Subcutaneous abdominal adipose tissue (tissue), 5 donors: ENCODE data around the gene MPZL2.

Source experiments
- H3K27ac ChIP-seq: one replicate; pipeline ENCODE4 v1.7.0; 2013; ENCODE audit warnings: low read depth, mild to moderate bottlenecking, inconsistent platforms, low read length, moderate library complexity
- H3K27me3 ChIP-seq, 5 donors: one replicate each; pipeline ENCODE4 v1.7.0; 2013; ENCODE audit warnings: low read length in 5 of 5, inconsistent platforms in 1 of 5; ENCODE audit not compliant: control insufficient read depth in 5 of 5, insufficient read depth in 4 of 5
- H3K36me3 ChIP-seq, 5 donors: one replicate each; pipeline ENCODE4 v1.7.0; 2013; ENCODE audit warnings: low read length in 5 of 5; ENCODE audit not compliant: control insufficient read depth in 5 of 5, insufficient read depth in 5 of 5
- H3K4me1 ChIP-seq, 5 donors: one replicate each; pipeline ENCODE4 v1.7.0; 2013; ENCODE audit warnings: low read length in 5 of 5, mild to moderate bottlenecking in 3 of 5, moderate library complexity in 1 of 5; ENCODE audit not compliant: control insufficient read depth in 5 of 5, insufficient read depth in 5 of 5
- H3K4me3 ChIP-seq, 5 donors: one replicate each; pipeline ENCODE4 v1.7.0; 2013; ENCODE audit warnings: low read length in 5 of 5, low read depth in 1 of 5
- H3K9ac ChIP-seq, 5 donors: one replicate each; pipeline ENCODE4 v1.7.0; 2013; ENCODE audit warnings: low read length in 5 of 5, mild to moderate bottlenecking in 4 of 5, moderate library complexity in 3 of 5
- H3K9me3 ChIP-seq, 5 donors: one replicate each; pipeline ENCODE4 v1.7.0; 2013; ENCODE audit warnings: low read length in 5 of 5; ENCODE audit not compliant: control insufficient read depth in 5 of 5
- donor health status: healthy.
- donor health status: healthy.
- donor health status: healthy.
- donor health status: healthy.
- donor health status: healthy.

Gene MPZL2

GRCh38 chr11:118238421-118238820 lies 25.7 kb downstream of the MPZL2 start:
- no peak overlapping the region for H3K9ac ChIP-seq
- H3K4me3 ChIP-seq = no peak overlapping the region
- H3K27ac ChIP-seq = no peak overlapping the region
- no peaks in the 10 kb centered on the region for H3K9me3 ChIP-seq
- no peaks in the 10 kb centered on the region for H3K36me3 ChIP-seq
- H3K4me1 ChIP-seq = peaks cover 0 to 23% (median 0%) of the 10 kb centered on the region in 5 donors
- peaks cover 0 to 6% (median 2%) of the 10 kb centered on the region in 5 donors for H3K27me3 ChIP-seq

DNA sequence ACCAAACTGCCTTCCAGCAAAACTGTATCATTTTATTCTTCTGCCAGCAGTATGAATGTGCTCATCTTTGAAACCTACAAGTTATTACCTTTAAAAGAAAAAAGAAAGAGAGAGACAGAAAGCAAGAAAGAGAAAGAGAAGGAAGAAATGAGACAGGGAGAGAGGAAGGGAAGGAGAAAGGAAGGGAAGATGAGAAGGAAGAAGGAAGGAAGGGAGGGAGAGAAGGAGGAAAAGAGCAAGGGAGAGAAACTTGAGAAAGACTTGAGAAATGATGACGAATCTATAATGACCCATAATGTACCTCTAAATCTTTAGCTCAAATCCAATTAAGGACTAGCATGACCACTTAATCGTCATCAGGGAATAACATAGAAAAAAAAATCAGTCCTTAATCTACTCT lies 27.9 kb downstream of the MPZL2 start:
- H3K27ac ChIP-seq = no peak overlapping the region
- peaks cover 0 to 18% (median 0%) of the 10 kb centered on the region in 5 donors for H3K4me1 ChIP-seq
- peaks cover 0 to 6% (median under 1%) of the 10 kb centered on the region in 5 donors for H3K27me3 ChIP-seq
- H3K9ac ChIP-seq = no peak overlapping the region
- no peaks in the 10 kb centered on the region for H3K36me3 ChIP-seq
- H3K4me3 ChIP-seq = no peak overlapping the region
- H3K9me3 ChIP-seq = no peaks in the 10 kb centered on the region

GRCh38 chr11:118234833-118235232 lies 29.3 kb downstream of the MPZL2 start:
- peaks cover 0 to 6% (median 0%) of the 10 kb centered on the region in 5 donors for H3K27me3 ChIP-seq
- H3K4me3 ChIP-seq = no peak overlapping the region
- no peak overlapping the region for H3K27ac ChIP-seq
- peaks cover 0 to 10% (median 0%) of the 10 kb centered on the region in 5 donors for H3K4me1 ChIP-seq
- no peaks in the 10 kb centered on the region for H3K9me3 ChIP-seq
- H3K36me3 ChIP-seq = no peaks in the 10 kb centered on the region
- H3K9ac ChIP-seq = no peak overlapping the region

- no peak overlapping the region for H3K9ac ChIP-seq
- no peak overlapping the region for H3K27ac ChIP-seq
- no peaks in the 10 kb centered on the region for H3K9me3 ChIP-seq
- no peak overlapping the region for H3K4me3 ChIP-seq
- peaks cover 0 to 6% (median 0%) of the 10 kb centered on the region in 5 donors for H3K27me3 ChIP-seq
- H3K4me1 ChIP-seq = peaks cover 0 to 5% (median 0%) of the 10 kb centered on the region in 5 donors
- no peaks in the 10 kb centered on the region for H3K36me3 ChIP-seq
Observed at GRCh38 chr11:118233850-118234249, 30.2 kb downstream of the MPZL2 start.

DNA sequence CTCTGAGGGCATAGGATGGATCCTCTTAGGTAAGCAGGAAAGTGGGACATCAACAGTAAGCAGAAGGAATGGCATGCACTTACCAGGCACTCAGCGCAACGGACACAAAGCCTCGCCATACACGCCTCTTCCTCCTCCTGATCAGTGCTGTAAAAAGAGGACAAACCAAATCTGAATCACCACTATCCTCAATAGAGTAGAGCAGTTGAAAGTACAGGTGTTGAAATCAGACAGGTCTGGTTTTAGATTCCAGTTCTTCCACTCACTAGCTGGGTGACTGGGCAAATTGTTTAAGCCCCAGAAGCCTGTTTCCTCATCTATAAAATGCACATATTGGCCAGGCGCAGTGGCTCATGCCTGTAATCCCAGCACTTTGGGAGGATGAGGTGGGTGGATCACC lies 30.7 kb downstream of the MPZL2 start:
- Histone ChIP-seq H3K27ac (no peak overlapping the region), H3K9me3 (no peaks in the 10 kb centered on the region), H3K36me3 (no peaks in the 10 kb centered on the region), H3K4me3 (no peak overlapping the region), H3K9ac (no peak overlapping the region), H3K4me1 (peaks cover 0 to 8% (median 0%) of the 10 kb centered on the region in 5 donors), H3K27me3 (peaks cover 0 to 6% (median 0%) of the 10 kb centered on the region in 5 donors)

GRCh38 chr11:118232659-118233058 lies 31.4 kb downstream of the MPZL2 start:
- no peak overlapping the region for H3K27ac ChIP-seq
- H3K4me3 ChIP-seq = no peak overlapping the region
- no peak overlapping the region for H3K9ac ChIP-seq
- H3K27me3 ChIP-seq = peaks cover 0 to 6% (median 0%) of the 10 kb centered on the region in 5 donors
- no peaks in the 10 kb centered on the region for H3K36me3 ChIP-seq
- H3K4me1 ChIP-seq = peaks cover 0 to 12% (median 3%) of the 10 kb centered on the region in 5 donors
- no peaks in the 10 kb centered on the region for H3K9me3 ChIP-seq

- Histone ChIP-seq H3K36me3 (no peaks in the 10 kb centered on the region), H3K4me1 (peaks cover 0 to 23% (median 6%) of the 10 kb centered on the region in 5 donors), H3K9ac (no peak overlapping the region), H3K9me3 (no peaks in the 10 kb centered on the region), H3K4me3 (no peak overlapping the region), H3K27ac (no peak overlapping the region), H3K27me3 (peaks cover 0 to 6% (median 0%) of the 10 kb centered on the region in 5 donors)
Observed at GRCh38 chr11:118231461-118231860, 32.6 kb downstream of the MPZL2 start.

DNA sequence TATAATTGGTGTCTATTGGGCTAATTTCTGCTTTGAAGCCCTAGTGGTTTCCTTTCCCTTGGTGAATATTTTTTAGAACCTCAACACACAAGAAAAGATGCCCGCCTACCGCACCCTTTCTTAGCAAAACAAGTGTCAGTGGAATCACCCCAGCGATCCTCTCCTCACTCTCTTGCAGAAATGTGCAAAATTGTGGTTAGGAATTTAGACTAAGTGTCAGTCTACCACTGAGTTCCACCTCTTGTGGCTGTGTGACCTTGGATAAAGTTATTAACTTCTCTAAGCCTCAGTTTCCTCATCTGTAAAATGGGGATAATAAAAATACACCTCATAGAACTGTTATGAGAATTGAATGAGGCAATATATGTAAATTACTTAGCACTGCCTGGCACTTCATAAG lies 34.0 kb downstream of the MPZL2 start:
- Histone ChIP-seq H3K27ac (no peak overlapping the region), H3K4me3 (no peak overlapping the region), H3K27me3 (peaks cover 0 to 6% (median 0%) of the 10 kb centered on the region in 5 donors)

DNA sequence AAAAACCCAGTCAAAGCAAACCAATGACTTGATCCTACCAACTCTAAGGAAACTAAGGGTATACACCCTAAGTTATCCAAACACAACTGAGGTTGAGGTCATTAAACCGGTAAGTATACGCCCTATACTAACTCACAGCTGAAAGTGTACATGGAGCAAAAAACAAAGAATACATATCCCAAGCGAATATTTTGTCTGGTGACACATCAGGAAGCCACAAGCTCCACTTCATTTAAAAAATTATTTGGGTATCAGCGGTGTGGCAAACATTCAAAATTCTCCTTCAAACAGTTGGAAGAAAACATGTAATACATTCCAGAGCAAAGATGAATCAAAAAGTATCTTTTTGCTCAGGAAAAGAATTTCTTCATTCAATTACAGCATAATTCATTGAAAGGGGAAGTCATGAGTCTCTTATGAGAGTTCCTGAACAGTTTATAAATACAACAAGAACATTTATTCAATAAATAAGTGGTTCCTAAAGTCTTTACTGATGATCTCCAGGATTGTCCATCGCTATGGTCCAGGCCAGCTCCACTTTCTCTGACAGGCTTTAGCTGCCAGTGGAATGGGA lies 34.7 kb downstream of the MPZL2 start:
- Histone ChIP-seq H3K27ac (no peak overlapping the region), H3K4me3 (no peak overlapping the region), H3K27me3 (peaks cover 0 to 6% (median 0%) of the 10 kb centered on the region in 5 donors), H3K36me3 (no peaks in the 10 kb centered on the region), H3K9ac (no peak overlapping the region), H3K4me1 (peaks cover 0 to 31% (median 17%) of the 10 kb centered on the region in 5 donors), H3K9me3 (no peaks in the 10 kb centered on the region)

More for the DNA sequence above, 34.0 kb downstream of the MPZL2 start:
- no peaks in the 10 kb centered on the region for H3K9me3 ChIP-seq
- H3K4me1 ChIP-seq = peaks cover 0 to 26% (median 10%) of the 10 kb centered on the region in 5 donors
- H3K36me3 ChIP-seq = no peaks in the 10 kb centered on the region
- no peak overlapping the region for H3K9ac ChIP-seq

DNA sequence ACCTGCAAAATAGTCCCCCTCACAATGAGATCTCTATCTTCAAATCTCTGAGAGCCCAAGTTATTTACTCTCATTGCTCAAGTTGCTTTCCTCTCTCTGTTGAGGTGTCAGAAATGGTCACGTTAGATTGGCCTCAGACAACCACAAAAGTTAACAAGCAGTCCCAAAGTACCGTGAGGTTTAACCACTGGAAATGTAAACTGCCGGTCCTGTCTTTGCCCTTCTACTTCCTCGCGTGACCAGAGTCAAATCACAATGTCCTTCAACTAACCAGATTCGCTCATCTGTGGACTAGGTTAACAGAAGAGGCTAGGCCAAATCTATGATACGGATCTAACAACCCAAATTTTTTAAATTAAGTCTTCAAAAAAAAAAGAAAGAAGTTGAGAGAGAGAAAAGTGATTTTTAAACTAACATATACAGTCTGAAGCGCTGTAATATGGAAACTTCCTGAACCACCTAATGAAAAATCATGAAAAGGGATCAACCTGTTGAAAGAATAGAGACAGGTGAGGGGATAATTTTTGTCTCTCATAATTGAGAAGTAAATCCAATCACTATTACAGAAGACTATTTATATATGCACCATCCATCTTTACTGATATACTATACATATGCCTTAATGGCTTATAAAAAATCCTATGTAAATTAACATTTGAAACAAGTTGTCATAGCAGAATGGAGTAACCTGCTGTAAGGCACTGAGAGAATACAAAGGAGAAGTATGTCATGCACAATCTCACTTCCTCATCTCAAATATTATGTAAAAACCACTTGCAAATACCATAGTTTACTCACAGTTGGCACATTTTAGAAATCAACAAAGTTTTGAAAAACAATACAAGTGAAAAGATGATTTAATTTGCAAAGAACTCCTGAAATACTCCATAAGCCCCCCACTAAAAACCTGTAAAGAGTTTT lies 36.0 kb downstream of the MPZL2 start:
- Histone ChIP-seq H3K27me3 (peaks cover 0 to under 1% (median 0%) of the 10 kb centered on the region in 5 donors), H3K9me3 (no peaks in the 10 kb centered on the region), H3K4me3 (no peak overlapping the region), H3K36me3 (no peaks in the 10 kb centered on the region), H3K4me1 (peaks cover 0 to 31% (median 19%) of the 10 kb centered on the region in 5 donors), H3K27ac (no peak overlapping the region), H3K9ac (no peak overlapping the region)
